ENCODE measurements around the gene PIH1D1.

The PIH1D1 gene

DNA sequence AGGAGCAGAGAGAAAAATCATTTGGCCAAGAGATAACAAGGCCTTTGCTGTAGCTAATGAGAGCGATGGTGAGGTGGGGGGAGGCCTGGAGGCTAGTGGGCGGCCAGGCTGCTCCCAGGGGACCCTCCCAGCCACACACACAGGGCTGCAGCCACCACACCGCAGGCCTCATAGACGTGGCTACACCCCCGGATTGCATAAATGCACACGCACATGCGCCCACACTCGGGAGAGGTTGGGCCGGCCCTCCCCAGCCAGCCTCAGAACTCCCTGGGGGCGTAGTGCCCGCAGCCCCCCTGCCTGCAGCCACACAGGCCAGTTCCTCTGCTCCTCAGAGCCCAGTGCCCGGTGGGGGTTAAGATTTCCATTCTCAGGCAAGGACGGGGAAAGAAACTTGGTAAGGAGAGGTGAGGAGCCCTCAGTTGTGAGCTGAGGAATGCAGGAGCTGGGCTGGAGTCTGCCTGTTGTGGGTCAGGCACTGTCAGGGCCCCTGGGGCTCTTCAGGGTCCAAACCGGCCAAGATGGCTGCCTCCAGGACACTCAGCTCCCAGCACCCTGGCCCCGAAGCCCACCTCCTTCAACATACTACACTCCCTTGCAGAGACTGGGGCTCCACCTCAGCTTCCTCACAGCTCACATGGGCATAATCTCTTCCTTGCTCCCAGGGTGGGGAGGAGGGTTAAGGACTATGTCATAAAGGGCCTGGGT is 36.4 kb downstream of the PIH1D1 start:
- no peak for DNase-seq

GRCh38 chr19:49414256-49414655 is 37.4 kb downstream of the PIH1D1 start:
- DNase-seq = no peak

GRCh38 chr19:49413348-49413747 is 38.3 kb downstream of the PIH1D1 start:
- DNase-seq = no peak

GRCh38 chr19:49411681-49412326 is 39.8 kb downstream of the PIH1D1 start:
- DNase-seq = no peak

GRCh38 chr19:49409441-49410029 is 42.1 kb downstream of the PIH1D1 start:
- no peak for DNase-seq

GRCh38 chr19:49408816-49409440 is 42.7 kb downstream of the PIH1D1 start:
- DNase-seq = no peak

DNA sequence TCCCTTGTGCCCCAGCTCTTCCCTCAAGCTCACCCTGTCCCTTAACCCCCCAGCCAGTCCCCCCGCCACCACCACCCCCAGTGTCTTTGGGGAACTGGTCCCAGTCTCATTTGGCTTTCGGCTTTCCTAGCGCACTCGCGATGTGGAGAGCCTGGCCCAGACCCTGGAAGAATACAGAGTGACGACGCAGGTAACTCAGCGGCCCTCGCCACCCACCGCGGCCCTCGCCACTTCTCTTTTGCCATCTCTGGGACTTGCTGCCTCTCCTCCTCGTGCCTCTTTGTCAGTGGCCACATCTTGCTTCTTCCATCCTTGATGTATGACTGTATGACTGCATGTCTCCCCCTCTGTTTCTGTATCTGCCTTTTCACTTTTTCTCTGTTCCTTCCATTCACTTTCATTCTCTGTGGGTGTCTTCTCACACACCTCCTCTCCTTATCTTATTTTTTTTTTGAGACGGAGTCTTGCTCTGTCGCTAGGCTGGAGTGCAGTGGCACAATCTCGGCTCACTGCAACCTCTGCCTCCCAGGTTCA is 44.1 kb downstream of the PIH1D1 start:
- DNase-seq = no peak

GRCh38 chr19:49407079-49407478 is 44.5 kb downstream of the PIH1D1 start:
- DNase-seq = no peak

GRCh38 chr19:49403404-49404187 is 48.0 kb downstream of the PIH1D1 start:
- no peak for DNase-seq

- no peak for DNase-seq
Measured at GRCh38 chr19:49400029-49400428, 51.6 kb downstream of the PIH1D1 start.

DNA sequence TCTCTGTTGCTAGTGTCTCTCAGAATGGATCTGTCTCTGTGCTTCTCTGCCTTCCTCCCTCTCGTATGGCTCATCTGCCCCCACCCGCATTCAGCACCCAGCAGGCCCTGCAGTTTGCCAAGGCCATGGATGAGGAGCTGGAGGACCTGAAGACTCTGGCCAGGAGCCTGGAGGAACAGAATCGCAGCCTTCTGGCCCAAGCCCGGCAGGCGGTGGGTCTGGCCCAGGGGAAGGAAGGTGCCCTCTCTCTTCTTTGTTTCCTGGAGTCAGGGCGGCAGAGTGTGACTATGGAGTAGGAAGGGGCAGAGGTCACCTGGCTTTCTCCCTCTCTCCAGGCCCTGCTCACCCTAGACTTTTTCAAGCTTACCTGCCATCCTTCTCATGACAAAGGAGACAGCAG is 52.7 kb downstream of the PIH1D1 start:
- DNase-seq = no peak

- no peak for DNase-seq
Measured at GRCh38 chr19:49398001-49398615, 53.5 kb downstream of the PIH1D1 start.

GRCh38 chr19:49396738-49397505 is 54.7 kb downstream of the PIH1D1 start:
- no peak for DNase-seq
